ENCODE results near the gene ACBD4. TPM values are rescaled to one million over a fixed set of nuclear protein-coding genes. Genes with fewer than 3 reads are reported as not detected.

ACBD4 gene
- total and polyA plus RNA-seq, 2 of the 13 experiments (the other 11 are each of a cell fraction or from before 2014, with no cell fraction given): 16.1 to 26.9 TPM

DNA sequence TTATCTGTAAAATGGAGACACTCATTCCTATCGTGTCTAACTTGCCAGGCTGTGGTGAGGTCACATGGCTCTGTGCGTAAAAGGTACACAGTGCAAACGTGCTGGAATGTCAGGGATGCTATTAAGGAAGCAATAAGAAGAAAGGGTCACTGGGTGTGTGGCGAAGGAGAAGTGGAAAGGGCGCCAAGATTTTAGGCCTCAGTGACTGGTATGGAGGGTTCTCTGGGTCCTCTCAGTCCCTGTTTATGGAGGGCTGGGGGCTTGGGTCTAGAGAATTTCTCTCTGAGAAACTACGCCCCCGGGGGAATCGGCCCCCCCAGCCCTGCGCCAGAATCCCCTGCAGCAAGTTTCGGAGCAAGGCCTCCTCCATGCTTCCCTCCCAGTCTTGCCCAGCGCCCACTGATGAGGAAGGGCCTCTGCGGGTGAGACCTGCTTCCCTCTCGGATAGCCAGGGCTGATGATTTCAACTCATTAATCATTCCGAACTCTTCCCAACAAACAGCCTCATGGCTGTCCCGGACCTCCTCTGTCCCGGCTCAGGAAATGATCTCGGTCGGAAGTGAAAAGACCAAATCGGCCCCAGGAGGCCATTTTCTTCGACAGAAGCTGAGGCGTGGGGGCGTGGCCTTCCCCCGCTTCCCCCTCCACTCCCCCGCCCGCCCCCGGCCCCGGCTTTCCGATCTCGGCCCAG lies 11.5 kb downstream of the ACBD4 start (continued):
- TF ChIP-seq ZNF329 (CRISPR knock-in tag; IDR thresholded peaks at IDR 0.05; ENCODE audit: low read depth): no peak
- TF ChIP-seq ZNF256 (CRISPR knock-in tag; conservative IDR thresholded peaks at IDR 0.05): no peak
- TF ChIP-seq PLRG1 (conservative IDR thresholded peaks at IDR 0.05): no peak
- no peak for TF ChIP-seq HINFP (CRISPR knock-in tag; IDR thresholded peaks at IDR 0.05; ENCODE audit: low read depth)
- TF ChIP-seq, protein P1, sequence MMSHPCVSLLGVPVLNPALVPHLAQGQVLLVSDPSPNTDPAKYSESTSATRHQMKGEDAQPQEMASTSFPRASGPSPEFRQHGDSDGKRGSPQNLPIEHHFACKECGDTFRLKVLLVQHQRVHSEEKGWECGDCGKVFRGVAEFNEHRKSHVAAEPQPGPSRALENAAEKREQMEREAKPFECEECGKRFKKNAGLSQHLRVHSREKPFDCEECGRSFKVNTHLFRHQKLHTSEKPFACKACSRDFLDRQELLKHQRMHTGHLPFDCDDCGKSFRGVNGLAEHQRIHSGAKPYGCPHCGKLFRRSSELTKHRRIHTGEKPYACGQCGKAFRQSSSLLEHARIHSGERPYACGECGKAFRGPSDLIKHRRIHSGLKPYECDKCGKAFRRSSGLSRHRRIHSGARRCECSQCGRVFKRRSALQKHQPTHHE (CRISPR knock-in tag; IDR thresholded peaks at IDR 0.05; ENCODE audit: borderline replicate concordance): no peak
- TF ChIP-seq ZNF607 (CRISPR knock-in tag; IDR thresholded peaks at IDR 0.05; ENCODE audit: borderline replicate concordance): peak; percentile 8
- no peak for TF ChIP-seq JUN (CRISPR knock-in tag; IDR thresholded peaks at IDR 0.05)
- TF ChIP-seq PHF21A (CRISPR knock-in tag; IDR thresholded peaks at IDR 0.05): no peak
- TF ChIP-seq ZNF792 (CRISPR knock-in tag; IDR thresholded peaks at IDR 0.05): no peak; the same call in 1 of the 2 replicates
- TF ChIP-seq SIX1 (CRISPR knock-in tag; IDR thresholded peaks at IDR 0.05; ENCODE audit: borderline replicate concordance): no peak
- TF ChIP-seq RBM22 (optimal IDR thresholded peaks at IDR 0.05; ENCODE audit: low read length): peak; percentile 56
- TF ChIP-seq, protein P2, sequence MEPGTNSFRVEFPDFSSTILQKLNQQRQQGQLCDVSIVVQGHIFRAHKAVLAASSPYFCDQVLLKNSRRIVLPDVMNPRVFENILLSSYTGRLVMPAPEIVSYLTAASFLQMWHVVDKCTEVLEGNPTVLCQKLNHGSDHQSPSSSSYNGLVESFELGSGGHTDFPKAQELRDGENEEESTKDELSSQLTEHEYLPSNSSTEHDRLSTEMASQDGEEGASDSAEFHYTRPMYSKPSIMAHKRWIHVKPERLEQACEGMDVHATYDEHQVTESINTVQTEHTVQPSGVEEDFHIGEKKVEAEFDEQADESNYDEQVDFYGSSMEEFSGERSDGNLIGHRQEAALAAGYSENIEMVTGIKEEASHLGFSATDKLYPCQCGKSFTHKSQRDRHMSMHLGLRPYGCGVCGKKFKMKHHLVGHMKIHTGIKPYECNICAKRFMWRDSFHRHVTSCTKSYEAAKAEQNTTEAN (CRISPR knock-in tag; conservative IDR thresholded peaks at IDR 0.05): no peak
- no peak for TF ChIP-seq NFYC (CRISPR knock-in tag; IDR thresholded peaks at IDR 0.05)
- no peak for TF ChIP-seq HMG20A (CRISPR knock-in tag; IDR thresholded peaks at IDR 0.05; ENCODE audit: borderline replicate concordance)
- TF ChIP-seq ZNF672 (CRISPR knock-in tag; IDR thresholded peaks at IDR 0.05): no peak
- TF ChIP-seq TGIF2 (CRISPR knock-in tag; IDR thresholded peaks at IDR 0.05): no peak
- no peak for TF ChIP-seq TCF12 (IDR thresholded peaks at IDR 0.05)
- no peak for TF ChIP-seq TCF12 (CRISPR knock-in tag; IDR thresholded peaks at IDR 0.05)
- TF ChIP-seq KLF11 (CRISPR knock-in tag; IDR thresholded peaks at IDR 0.05): no peak
- no peak for TF ChIP-seq ZNF441 (CRISPR knock-in tag; IDR thresholded peaks at IDR 0.05; ENCODE audit: borderline replicate concordance)
- TF ChIP-seq MED13 (CRISPR knock-in tag; IDR thresholded peaks at IDR 0.05): no peak
- no peak for TF ChIP-seq CREBL2 (CRISPR knock-in tag; IDR thresholded peaks at IDR 0.05; ENCODE audit: borderline replicate concordance)
- TF ChIP-seq CEBPB (IDR thresholded peaks at IDR 0.05; ENCODE audit: borderline replicate concordance, low read depth, low read length): no peak
- TF ChIP-seq ZNF770 (CRISPR knock-in tag; IDR thresholded peaks at IDR 0.05): no peak
- no peak for TF ChIP-seq RFX1 (IDR thresholded peaks at IDR 0.05)
- TF ChIP-seq, protein P3, sequence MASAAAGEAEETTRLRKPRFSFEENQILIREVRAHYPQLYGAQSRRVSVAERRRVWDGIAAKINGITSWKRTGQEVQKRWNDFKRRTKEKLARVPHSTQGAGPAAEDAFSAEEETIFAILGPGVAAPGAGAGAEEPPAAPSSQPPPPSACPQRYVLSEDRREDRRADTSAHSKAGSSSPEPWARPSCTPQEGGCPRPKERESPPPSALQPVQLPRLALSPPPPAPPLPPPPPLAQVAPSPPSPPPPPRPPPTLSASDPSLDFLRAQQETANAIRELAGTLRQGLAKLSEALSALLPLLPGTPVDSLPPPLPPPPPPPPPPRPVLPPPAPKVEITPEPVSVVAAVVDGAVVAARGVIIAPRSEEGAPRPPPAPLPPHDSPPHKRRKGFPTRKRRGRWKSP (CRISPR knock-in tag; IDR thresholded peaks at IDR 0.05): no peak
